T follicular helper cell (primary cell): Measurements from ENCODE around the gene MAGOH.

Experiments
- DNase-seq: peaks from one replicate; pipeline ENCODE4 v3.0.0-alpha.2; 2020; ENCODE audit warnings: low read depth

The MAGOH gene

DNA sequence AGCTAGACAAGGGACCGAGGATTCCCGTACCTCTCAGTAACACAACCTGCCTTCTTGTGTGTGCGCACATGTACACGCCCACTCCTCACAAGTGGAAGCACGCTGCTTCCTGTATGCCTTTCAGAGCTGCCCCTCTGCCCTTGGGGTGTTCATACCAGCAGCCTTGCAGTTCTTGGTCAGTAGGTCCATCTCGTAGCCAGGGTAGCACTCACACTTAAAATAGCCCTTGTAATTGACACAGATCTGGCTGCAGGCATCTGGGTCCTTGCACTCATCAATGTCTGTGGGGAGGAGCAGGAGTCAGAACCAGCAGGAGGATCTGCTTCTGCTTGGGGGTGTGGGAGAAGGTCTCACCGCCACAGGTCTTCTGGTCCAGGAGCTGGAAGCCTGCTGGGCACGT, 32.6 kb upstream of the MAGOH start:
- DNase-seq, result no peak

DNA sequence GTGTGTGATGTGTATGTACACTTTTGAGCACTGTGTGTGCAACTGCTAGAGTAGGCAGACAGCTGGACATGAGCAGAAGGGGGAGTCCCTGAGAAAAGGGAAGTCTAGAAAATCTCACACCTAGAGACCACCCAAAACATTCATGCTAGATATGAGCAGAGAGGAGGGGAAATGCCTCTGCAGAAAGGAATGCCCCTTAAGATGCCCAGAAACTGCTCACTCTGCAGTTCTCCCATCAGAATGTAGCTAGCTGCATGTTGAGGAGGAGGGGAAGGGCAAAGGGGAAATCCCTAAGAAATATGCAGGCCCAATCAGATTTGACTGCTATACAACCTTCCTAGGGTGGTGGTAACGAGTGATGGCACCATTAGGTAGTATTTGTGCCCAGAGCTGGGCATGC, 31.8 kb upstream of the MAGOH start:
- DNase-seq, result no peak

DNA sequence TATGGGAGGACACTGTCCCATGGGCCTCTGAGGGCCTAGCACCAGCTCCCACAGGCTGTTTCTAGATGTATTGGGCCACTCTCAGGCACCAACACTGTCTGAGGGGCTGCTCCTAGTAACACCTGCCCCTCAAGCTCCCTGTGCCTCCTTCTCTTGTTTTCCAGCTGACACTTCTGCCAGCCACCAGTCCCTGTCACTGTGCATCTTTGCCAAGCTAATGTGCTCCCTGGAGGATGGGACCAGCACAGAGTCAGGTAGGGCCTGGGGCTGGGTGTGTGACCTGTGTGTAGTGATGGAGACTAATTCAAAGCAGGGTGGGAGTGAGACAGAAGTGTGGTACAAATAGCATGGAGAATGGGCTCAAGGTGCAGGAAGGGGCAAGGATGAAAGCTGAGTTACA, 29.4 kb upstream of the MAGOH start:
- no peak for DNase-seq

DNA sequence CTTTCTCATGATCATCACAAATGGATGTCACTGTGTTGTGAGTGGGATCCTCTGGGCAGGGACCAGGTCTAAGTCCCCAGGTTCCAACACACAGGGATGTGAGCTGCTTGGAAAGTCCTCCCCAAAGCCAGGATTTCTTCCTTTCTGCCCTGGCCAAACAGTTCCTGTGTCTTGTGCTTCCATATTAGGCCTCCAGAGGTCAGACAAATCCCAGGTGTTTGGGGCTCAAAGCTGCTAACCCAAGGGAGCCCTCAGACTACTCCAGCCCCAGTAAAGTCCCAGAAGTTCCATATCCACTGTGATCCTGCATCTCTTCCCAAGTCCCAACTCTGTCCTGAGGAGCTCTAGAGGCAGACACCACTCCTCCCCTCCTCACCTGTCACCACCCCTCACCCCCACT, 27.7 kb upstream of the MAGOH start:
- DNase-seq, result no peak

DNA sequence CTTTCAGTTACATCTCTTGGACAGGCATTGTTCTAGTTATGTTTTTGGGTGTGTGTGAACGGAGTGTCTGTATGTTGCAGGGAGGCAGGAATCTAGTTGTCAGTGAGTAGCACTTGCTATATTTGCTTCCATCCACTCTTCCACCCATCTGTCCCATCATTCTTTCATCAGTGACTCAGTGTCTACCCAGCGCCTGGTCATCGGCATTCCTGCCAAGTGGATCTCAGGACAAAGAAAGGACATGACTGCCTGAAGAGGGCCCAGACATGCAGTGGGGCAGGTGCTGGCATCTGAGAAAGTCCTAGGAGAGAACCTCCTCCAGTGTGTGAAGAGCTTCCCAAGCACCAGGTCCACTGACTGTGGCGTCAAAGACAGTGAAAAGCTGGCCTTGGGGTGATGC, 27.3 kb upstream of the MAGOH start:
- no peak for DNase-seq

DNA sequence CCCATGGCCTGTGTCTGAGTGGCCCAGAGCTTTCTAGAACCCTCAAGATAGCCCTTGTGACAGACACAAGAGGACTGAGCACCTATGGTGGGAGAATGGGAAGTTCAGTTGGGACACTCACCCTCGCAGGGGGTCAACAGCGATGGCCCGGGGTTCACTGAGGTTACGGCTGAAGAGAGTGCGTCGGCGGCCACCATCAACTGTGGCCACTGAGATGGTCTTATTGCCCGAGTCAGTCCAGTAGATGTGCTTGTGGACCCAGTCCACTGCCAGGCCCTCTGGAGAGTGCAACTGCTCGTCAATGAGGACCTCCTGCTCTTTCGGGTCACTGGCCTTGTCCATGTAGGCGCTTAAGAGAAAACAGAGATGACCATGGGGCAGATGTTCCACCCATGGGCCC, 25.7 kb upstream of the MAGOH start:
- no peak for DNase-seq

DNA sequence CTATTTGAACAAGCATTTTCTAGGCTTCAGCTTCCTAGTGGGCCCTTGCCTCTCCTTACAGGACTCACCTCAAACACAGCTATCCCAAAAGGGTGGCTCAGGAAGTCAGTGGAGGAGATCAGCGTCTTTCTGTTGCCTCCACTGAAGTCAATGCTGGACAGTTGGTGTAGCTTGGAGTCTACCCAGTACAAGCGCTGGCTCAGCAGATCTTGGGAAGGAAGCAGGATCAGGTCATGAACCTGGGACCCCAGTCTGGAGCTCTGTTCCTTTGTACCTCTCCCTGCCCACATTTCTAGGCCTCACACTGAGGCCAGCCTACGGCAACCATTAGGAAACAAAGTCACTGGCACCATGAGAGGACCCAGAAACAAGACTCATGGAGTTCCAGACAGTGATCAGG, 23.7 kb upstream of the MAGOH start:
- no peak for DNase-seq

DNA sequence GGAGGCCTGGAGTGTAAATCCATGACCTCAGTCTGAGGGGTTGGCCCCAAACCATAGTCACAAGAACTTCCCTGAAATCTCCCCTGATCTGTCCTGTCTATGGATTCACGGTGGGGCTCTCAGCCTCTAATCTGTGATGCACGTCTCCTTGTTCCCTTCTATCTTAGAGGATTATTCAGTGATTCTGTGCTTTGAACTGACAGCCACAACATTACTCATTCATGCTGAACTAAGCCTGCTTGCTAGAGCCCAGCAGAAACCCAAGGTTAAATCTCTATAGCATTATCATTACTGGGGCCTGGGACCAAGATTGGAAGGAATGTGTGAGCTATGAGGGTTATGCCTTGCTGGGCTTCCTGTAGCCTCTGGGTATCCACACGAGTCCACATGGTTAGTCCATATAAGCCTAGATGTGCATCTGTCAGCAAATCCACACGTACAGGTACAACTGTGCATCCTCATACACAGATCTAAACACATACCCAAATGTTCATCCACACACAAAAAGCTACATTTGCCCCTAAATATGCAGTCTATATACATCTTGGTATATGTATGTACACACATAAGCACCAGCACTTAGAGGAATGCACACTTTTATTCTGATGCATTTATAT, 22.4 kb upstream of the MAGOH start:
- DNase-seq, result no peak

DNA sequence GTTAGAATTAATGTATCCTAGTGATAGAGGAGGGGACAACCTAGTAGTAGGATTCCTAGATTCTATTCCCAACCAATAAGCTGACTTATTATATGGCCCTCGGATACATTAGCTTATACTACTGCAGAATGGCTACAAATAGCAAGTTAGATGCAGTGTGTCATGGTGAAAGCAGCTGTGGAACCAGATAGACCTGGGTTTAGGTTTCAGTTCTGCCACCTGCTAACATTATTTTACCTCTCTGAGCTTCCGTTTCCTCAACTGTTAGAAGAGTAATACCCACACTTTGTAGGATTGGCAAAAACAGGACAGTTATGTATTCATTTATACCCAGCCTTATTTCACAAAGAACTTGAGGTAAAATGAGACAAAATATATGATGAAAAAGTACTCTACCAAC, 21.6 kb upstream of the MAGOH start:
- no peak for DNase-seq

DNA sequence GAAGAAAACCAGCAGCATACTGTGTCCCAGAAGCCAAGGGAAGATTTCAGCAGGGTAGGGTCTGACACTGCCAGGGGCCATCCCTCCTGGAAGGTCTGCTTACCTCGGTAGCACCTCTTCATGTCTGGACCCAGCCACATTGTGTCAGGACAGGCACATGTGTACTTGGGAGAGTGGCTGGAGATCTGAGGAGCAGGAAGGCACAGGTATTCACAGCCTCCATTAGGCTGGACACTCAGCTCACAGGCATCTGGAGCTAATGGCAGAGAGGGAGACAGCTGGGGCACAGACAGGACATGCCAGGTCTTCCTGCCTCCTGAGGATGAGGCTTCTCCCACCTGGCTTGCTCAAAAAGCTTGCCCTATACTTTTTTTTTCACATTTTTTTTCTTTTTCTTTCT, 19.9 kb upstream of the MAGOH start:
- no peak for DNase-seq

DNA sequence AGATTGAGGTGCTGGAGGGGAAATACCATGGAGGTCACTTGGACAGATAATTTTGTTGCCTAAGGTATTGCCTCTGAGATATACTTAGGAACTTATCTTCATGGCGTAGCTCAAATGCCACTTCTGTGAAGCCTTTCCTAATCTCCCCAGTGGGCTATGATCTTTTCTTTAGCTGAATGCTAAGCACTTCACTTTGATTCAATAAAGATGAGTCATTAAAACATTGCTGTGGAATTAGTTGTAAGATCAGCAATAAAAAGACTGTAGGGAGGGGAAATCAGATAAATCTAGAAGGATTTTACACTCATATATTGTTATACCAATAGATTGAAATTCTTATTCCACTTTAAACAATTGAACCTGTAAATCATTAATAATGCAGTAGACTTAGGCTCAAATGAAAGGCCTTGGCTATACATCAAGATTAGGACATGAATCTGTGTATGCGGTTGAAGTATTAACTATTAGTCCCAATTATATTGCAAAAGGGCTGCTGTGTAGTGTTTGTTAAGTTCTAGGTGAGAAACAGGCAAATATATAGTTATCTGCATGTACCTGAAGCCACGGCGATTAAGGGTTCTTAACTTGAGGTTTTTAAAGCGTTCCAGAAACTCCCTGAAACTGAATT, 19.2 kb upstream of the MAGOH start:
- DNase-seq, result no peak

DNA sequence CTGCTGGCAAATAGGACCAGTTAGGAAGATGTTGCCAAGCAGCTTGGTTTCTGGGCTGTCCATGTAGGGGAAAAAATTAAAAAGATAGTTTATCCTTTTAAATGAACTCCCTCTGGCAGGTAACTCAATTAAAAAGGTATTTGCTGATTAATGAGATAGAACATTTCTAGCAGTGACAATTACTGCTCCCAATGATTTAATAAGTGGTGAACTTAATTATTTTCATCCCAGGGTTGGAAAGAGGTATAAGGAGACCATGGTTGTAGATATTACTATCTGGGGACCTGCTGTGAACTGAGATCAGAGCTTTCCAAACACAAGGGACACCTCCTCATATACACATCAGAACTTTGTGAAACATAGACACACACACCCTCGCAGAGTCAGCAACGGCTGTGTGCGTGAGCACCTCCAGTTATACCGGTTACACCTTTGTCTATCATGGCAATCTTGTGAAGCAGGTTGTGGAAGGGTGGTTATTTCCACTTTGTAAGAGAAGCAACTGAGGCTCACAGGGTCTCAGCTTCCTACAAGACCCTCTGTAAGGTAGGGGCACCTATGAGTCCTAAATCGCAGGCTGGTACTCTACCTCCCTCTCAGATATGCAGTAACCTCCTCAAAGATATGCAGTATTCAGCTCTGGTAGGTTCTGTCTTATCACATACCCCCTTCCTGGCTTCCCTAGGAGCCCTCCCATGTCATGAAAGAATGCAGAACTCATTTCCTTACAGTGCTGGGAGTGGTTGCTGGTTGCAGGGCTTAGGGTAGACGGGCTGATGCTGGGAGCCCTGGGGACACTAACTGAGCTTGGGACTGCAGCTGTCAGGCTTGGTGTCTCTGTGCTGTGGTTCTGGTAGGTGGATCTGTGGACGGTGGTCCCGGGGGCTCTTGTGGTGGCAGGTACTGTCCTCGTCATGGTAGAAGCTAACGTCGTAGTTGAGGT, 18.5 kb upstream of the MAGOH start:
- no peak for DNase-seq

DNA sequence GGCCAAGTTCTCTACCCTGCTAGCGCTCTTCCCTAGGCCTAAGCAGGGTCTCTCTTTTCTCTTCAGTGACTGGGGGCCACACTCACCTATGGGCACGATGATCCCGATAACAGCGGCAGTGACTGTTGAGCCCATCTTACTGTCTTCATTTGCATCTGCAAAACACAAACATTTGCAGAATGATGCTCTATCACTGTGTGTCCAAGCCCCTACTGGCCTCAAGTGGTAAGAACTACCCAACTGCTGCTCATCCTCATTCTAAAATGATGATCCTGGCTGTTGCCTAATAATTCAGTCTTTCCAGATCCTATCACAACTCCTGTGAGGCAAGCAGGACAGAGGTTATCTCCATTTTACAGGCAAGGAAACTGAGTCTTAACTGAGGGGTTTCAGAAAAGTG, 16.7 kb upstream of the MAGOH start:
- DNase-seq, result no peak

DNA sequence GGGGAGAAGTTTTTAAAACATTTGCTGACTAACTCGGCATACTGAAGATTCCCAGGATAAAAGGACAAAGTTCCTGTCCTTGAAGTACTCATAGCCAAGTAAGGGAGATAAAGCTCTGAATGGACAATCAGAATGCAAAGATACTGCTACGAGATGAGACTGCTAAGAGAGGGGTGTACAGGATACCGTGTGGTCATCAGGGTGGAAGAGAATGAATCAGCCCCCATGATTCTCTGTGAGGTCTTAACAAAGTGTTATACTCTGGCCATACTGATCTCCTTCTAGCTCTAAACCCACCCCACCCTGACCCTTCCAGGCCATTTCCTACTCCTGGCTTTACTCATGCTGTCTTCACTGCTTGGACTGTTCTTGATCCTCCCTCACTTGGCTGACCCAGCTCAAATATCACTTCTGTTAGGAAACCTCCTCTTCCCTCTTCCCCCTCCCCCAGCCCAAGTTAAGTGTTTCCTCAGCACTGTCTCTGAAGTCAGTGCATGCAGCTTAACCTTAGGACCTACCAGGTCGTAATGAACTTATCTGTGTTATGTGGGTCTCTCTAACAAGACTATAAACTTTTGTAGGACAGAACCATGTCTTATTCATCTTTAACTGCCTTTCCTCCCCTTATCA, 15.8 kb upstream of the MAGOH start:
- DNase-seq, result no peak

DNA sequence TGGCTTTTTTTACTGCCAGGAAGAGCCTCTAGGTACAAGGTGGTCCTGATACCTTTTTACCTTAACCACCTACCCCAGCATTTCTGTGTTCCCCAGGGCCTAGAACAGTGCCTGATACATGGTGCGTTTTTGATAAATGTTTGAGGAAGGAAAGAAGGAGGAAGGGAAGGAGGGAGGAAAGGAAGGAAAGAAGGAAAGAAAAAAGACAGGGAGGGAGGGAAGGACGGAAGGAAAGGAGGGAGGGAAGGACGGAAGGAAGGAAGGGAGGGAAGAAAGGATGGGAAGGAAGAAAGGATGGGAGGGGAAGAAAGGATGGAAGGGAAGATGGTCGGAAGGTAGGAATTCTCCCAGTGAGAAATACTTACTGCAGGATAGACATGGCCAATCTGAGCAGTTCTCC, 12.0 kb upstream of the MAGOH start:
- DNase-seq, result no peak

DNA sequence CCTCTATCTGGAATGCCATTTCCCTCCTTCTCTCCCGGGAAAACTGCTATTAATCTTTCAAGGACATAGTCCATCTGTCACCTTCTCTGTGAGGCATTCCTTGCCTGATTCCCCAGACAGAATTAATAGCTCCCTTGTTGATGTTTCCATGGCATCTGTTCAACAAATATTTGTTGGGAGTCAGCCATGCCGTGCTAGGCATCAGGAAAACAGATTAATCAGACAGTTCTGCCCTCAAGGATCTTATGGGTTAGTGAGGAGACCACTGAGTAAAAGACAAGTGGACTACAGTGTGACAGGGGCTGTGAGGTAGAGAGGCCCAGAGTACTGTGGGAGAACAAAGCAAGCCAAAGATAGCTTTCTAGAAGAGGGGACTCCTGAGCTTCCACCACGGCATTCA, 11.4 kb upstream of the MAGOH start:
- no peak for DNase-seq

DNA sequence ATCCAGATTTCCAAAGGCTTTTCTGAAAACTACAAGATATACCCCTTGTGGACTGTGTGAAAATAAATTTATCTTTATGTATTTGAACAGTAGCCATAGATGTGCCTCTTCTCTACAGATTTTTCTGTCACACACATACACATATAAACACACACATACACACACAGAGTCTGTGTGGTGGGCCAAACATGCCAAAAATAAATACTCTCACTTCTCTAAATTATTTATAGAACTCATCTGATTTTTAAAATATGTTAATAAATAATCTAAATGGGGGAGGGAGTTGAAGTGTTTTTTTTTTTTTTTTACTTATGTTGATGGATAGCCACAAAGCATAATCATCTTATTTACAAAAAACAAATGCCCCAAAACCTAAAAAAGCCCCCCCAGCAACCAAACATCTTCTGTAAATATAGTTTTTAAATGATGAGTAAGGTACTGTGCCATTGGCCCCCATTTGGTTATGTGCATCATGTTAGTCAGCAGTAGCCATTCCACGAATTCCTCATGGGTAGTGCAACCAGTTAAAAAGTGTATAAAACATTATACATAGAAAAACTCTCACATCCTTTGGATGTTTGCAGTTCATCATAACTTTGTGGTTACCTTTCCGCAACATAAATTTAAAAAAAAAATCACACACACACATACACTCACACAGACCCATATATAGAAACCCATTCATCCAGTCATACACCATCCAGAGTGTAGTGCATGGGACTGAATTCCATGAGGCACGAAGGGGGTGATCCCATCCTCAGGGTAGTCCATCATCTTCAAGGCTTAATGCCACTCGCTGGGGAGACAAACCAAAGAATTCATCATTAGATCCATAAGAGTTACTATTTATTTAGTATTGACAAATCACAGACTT, 8.2 kb upstream of the MAGOH start:
- DNase-seq, result no peak

DNA sequence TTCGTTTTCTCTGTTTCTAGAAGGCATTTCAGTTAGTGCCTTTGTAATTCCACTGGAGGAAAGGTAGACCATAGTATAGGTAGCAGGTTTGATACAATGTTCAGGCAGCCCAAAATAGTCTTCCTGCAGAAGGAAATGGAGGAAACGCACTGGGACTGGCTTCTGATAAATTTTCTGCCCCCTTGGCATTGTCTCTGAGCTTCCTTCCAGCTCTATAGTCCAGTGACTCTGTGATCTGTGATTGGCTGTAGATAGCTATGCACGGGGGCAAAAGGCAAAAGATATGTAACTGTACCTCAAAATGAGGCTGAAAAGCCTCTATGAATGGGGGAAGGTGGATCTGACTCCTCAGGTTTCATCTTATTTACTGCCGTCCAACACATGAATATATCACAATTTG, 5.8 kb upstream of the MAGOH start:
- no peak for DNase-seq

DNA sequence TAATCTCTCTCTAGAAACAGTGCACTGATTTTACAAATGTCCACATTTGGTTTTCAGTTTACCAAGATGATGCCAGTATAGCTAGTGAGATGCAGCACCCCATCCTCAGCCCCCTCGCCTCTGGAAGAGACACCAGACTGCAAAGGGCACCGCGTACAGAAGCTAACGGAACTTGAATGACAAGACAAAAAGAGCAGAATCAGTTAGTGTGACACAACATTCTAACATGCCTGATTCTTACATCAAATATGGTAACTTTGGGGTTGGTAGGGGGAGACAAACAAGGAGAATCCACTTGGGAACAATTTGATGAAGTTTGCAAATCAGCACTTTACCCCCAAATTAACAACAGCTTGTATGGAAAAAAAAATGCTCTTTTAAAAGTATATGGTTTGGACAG, 4.1 kb upstream of the MAGOH start:
- DNase-seq, result no peak

DNA sequence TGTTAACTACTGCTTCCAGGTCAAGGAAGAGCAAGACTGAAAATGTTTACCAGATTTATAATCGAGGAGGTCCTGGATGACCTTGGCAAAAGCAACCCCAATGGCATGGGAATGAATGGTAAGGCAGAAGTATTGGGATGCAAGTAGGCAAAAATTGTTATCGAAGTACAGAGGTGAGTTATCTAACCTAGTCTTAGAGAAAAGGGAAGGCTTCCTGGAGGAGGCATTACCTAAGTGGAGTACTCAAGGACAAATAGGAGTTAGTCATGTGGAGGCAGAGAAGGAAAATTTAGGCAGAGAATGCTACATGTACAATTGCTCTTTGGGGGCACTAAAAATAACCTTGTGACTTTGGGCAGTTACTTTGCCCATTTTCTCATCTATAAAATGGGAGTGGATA, 3.5 kb upstream of the MAGOH start:
- no peak for DNase-seq

DNA sequence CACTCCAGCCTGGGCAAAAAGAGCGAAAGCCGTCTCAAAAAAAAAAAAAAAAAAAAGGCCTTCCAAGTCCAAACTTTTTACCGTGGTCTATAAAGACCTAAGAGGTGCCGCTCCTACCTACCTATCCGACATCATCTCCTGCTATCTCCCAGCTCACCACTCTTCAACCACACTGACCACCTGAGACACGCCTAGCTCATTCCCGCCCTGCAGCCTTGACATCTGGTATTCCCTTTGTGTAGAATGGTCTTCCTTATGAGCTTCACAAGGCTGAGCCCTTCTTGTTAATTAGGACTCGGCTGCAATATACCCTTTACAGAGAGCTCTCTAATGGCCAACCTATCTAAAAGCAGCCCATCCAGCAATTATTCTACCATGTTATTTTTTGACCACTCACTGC, 680 bp downstream of the MAGOH start:
- no peak for DNase-seq

DNA sequence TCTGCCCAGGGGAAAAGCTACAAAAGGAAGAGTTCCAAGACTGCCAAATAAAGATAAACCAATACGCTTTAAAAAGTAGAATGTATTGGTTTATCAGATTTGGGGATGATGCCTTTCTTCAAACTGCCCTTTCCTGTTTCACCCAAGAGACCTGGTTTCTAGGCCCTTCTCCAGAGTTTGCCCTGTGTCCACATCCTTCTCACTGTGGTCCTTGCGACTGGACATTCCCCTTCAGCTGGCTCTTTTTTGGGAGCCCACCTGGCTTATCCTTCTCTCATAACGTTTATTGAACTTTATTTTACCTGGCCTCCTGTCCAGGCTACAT, 17.4 kb downstream of the MAGOH start:
- DNase-seq, result no peak
